PC-9 (cell line): ENCODE results near the gene GALK1.

Experiments
- CTCF ChIP-seq: fragments of 200-600 bp; sonication (generic); conservative IDR thresholded peaks from 2 replicates; pipeline ENCODE4 v1.6.1; 2017; ENCODE audit warnings: mixed run types, antibody characterized with exemption, mild to moderate bottlenecking, moderate library complexity
- EZH2 ChIP-seq: fragments of 200-600 bp; sonication (generic); IDR thresholded peaks from 2 replicates; pipeline ENCODE4 v1.8.0; 2017; ENCODE audit warnings: antibody characterized with exemption, low read depth

GRCh38 chr17:75725504-75725903 lies 39.5 kb downstream of the GALK1 start:
- no peak for TF ChIP-seq CTCF
- TF ChIP-seq EZH2 = no peak
